ENCODE measurements around the gene NBEAL2.

Gene NBEAL2

DNA sequence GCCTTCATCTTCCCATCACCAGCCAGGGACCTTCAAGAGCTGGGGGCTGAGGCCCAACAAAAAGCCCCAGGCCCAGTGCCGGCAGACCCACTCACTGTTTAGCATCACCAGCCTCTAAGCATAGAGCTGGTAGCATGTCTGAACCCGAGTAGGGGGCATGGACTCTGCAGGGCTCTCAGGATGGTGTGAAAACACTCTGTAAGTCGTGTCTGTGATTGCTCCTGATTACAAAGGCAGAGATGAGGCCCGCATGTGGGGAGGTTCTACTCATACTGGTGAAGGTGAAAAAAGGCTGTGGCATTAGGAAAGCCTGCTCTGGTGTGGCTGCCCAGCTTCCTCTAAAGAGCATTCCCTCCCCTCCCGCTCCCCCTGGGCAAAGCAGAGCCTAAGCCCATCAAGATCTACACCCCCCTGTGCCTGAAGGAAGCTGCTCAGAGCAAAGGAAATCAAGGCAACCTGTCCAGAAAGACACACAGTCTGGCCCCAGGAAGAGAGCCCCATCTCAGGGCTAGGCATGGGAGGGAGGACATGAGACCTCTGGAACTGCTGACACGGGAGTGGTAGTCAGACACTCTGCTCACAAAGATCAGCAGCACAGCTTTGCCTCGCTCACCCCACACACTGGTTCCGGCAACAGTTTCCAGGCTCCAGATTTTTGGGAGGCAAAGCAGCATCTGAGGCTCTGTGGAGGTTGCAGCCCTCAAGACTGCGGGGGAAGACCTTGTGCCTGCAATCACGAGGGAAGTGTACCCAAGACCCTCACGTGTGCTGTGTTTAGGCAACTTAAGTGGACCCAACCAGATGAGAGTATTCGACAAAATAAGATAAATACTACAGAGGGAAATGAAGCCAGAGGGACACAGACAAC lies 39.7 kb upstream of the NBEAL2 start:
- Histone ChIP-seq H3K4me1 (ENCODE audit: insufficient read depth, low read length) (peaks cover 20% of the 10 kb centered on the region), H3K36me3 (ENCODE audit: insufficient read depth, low read length) (peaks cover 6% of the 10 kb centered on the region; the same call in 1 of the 2 replicates), H3K9me3 (ENCODE audit: control insufficient read depth, insufficient read depth, low read length) (no peaks in the 10 kb centered on the region), H3K9ac (ENCODE audit: low read depth, low read length) (no peak overlapping the region)

DNA sequence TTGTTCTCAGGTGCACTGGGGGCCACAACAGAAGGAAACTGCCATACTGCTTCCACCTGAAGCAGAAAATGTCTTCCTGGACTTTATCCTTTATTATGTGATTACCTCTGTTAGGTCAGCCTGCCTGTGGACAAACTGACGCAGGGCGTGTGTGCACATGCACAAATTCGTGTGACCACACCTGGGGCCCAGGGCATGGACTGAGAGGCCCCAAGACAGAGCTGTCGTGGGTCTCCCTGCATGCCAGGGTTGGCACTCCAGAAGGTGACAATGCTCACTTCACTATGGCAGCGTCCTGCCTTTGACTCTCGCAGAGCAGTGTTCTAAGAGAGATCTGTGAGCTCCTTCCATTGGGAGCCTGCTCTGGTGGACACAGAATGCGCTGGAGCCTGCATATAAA lies 37.4 kb upstream of the NBEAL2 start:
- H3K36me3 ChIP-seq (ENCODE audit: insufficient read depth, low read length) = peaks cover 3% of the 10 kb centered on the region; the same call in 1 of the 2 replicates
- peaks cover 8% of the 10 kb centered on the region; the same call in 1 of the 2 replicates for H3K4me1 ChIP-seq (ENCODE audit: insufficient read depth, low read length)
- no peaks in the 10 kb centered on the region for H3K9me3 ChIP-seq (ENCODE audit: control insufficient read depth, insufficient read depth, low read length)
- H3K9ac ChIP-seq (ENCODE audit: low read depth, low read length) = no peak overlapping the region

DNA sequence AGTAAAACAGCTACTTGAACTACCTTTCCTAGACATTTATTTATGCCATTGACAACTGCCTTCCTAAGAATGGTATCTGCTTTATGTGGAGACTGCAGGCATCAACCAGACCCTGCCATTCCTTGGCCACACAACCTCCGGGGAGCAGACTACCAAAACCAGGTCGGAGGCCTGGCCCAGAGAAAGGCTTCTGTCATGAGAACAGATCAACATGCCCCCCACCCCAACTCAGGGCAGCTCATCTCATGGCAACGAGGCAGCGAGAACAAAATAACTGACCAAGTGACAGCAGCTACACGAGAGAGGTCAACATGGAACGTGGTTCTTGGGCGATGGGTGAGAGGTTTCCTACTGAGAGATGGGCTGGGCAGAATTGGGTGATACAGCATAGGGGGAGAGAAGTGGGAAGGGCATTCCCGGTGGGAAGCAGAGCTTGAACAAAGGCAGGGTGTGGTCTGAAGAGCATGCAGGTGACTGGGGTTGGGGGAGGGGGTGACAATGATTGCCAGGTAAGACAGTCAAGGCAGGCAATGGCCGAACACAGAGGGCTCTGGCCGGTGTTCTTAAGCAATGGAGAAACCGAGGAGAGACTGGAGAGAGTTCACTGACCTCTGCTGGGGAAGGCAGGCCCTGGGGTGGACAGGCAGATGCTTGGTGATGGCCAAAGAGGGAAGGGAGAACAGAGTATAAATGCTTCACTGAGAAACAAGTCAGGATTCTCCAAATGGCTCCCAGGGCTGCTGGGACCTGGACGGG lies 36.8 kb upstream of the NBEAL2 start:
- H3K9me3 ChIP-seq (ENCODE audit: control insufficient read depth, insufficient read depth, low read length) = no peaks in the 10 kb centered on the region
- H3K36me3 ChIP-seq (ENCODE audit: insufficient read depth, low read length) = peaks cover 3% of the 10 kb centered on the region; the same call in 1 of the 2 replicates
- no peak overlapping the region for H3K9ac ChIP-seq (ENCODE audit: low read depth, low read length)
- 0 out of 2 replicates have a peak, but pooled peaks cover 8% of the 10 kb centered on the region for H3K4me1 ChIP-seq (ENCODE audit: insufficient read depth, low read length)

DNA sequence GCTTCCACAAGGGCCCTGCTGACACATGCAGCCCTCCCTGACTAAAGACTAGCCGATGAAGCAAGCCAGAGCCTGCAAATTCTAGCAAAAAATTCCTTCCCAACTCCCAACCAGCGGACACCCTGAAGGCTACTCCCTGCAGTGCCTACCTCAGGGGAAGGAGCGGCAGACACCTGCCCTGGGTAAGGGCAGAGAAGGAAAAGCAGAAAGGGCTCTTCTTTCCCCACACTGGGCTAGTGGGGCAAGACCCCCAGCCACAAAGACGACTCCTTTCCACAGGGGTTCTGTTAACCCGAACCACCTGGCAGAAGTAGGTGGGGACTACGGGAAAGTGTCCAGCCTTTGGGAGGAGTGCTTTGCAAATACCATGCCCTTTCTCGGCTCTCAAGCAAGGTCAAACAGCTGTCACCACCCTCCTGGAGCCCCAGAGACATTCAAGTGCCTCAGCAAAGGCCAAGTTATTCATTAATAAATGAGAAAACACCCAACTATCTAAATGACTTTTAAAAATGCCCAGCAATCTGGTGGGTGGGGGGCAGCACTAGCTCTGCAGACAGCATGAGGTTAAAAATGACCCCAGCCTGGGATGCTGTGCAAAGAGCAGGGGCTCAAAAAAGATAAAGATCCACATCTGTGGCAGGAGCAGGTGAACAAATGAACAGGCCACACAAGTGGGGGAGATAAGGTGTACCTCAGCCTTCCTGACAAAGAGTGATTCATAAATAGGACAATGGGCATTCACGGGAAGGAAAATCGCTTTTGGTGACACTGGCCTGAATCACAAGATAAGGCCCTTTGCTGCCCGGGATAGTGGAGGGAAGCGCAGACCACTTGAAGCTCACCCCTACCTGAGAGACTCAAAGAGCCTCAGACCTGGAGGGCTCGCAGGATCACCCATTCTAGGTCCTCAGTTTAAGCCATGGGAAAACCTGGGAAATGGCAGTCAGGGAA lies 36.0 kb upstream of the NBEAL2 start:
- no peak overlapping the region for H3K9ac ChIP-seq (ENCODE audit: low read depth, low read length)
- peaks cover 3% of the 10 kb centered on the region; the same call in 1 of the 2 replicates for H3K36me3 ChIP-seq (ENCODE audit: insufficient read depth, low read length)
- no peaks in the 10 kb centered on the region for H3K9me3 ChIP-seq (ENCODE audit: control insufficient read depth, insufficient read depth, low read length)
- 0 out of 2 replicates have a peak, but pooled peaks cover 8% of the 10 kb centered on the region for H3K4me1 ChIP-seq (ENCODE audit: insufficient read depth, low read length)

DNA sequence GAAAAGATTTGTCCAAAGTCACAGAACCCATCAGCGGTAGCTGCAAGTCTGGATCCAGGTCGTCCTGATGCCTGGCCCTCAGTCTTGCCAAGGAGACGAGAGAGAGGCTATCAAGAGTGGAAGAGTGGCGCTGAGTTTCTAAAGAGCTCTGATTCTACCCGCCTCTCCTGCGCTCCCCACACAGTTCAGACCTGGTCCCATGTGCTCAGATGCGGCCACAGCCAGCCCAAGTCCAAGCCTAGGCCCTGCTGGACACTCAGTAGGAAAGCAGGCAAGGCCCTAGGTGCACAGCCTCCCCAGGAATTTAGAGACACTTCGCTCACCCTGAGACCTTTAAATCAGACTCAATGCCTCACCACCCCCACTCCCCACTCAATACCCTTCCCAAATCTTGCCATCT lies 35.3 kb upstream of the NBEAL2 start:
- Histone ChIP-seq H3K4me1 (ENCODE audit: insufficient read depth, low read length) (peaks cover 12% of the 10 kb centered on the region; the same call in 1 of the 2 replicates), H3K9ac (ENCODE audit: low read depth, low read length) (no peak overlapping the region), H3K9me3 (ENCODE audit: control insufficient read depth, insufficient read depth, low read length) (no peaks in the 10 kb centered on the region), H3K36me3 (ENCODE audit: insufficient read depth, low read length) (peaks cover 3% of the 10 kb centered on the region; the same call in 1 of the 2 replicates)

DNA sequence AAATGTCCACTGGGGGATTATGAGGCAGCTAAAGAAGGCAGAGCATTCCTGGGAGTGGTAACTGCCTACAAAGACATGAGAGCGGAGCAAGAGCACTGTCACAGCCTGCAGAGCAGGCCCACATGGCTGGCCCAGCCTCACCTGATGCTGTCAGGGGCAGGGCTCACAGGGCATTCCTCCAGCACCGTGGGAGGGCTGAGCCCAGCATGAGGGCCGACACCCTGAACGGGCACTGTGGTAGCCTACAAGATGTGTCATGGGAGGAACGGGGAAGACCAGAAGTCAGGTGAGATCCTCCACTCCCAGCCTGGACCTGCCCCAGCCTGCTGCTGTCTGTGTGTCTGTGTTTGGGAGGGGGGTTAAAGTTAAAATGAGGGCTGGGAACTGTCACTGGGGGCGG lies 33.0 kb upstream of the NBEAL2 start:
- Histone ChIP-seq H3K4me1 (ENCODE audit: insufficient read depth, low read length) (peaks cover 15% of the 10 kb centered on the region), H3K36me3 (ENCODE audit: insufficient read depth, low read length) (no peaks in the 10 kb centered on the region), H3K9me3 (ENCODE audit: control insufficient read depth, insufficient read depth, low read length) (no peaks in the 10 kb centered on the region), H3K9ac (ENCODE audit: low read depth, low read length) (no peak overlapping the region)

DNA sequence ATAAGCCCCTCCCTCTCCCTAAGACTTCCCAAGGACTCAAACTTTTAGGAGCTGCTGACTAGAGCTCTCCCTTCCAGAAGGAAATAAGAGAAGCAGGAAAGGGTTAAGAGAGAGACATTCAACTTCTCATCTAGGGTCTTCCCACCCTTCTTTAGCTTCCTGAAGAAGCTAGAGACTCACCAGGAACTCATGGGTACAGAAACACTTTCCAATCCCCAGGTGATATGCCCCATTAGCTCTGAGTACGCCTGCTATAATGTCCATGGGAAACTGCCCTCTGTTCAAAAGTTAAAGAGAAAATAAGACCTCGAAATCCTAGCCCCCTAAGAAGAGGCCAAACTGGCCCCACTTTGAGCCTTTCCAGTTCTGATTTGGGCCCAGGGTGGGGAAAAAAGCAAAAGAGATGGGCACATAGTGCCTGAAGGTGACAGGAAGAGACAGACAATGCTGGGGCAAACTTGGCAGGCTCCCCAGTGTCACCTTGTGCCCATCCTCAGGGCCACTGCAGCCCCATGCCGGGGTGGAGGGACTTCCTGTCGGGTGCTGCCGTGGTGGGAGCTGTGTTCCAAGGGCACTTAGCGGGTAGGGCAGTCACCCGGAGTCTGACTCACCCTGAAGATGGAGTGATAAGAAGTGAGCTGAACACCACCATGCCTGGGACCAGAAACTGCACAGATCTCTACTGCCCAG lies 32.5 kb upstream of the NBEAL2 start:
- no peaks in the 10 kb centered on the region for H3K9me3 ChIP-seq (ENCODE audit: control insufficient read depth, insufficient read depth, low read length)
- no peaks in the 10 kb centered on the region for H3K36me3 ChIP-seq (ENCODE audit: insufficient read depth, low read length)
- H3K9ac ChIP-seq (ENCODE audit: low read depth, low read length) = no peak overlapping the region
- peaks cover 15% of the 10 kb centered on the region for H3K4me1 ChIP-seq (ENCODE audit: insufficient read depth, low read length)

DNA sequence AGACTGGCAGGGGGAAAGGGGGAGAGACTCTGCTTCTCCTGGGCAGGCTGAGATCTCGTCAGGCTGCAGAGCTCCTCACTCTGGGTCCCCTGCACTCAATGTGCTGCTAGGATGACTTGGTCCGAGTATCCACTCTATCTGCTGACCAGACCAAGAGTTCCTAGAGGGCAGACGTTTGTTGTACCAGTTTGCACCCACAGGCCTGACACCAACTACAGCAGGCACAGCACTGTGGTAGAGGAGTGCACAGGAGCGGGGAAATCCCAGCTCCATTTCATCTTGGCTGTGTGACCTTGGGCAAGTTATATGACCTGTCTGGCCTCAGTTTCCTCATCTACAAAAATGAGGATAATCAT lies 31.9 kb upstream of the NBEAL2 start:
- Histone ChIP-seq H3K9ac (ENCODE audit: low read depth, low read length) (no peak overlapping the region), H3K36me3 (ENCODE audit: insufficient read depth, low read length) (no peaks in the 10 kb centered on the region), H3K4me1 (ENCODE audit: insufficient read depth, low read length) (peaks cover 15% of the 10 kb centered on the region), H3K9me3 (ENCODE audit: control insufficient read depth, insufficient read depth, low read length) (no peaks in the 10 kb centered on the region)

DNA sequence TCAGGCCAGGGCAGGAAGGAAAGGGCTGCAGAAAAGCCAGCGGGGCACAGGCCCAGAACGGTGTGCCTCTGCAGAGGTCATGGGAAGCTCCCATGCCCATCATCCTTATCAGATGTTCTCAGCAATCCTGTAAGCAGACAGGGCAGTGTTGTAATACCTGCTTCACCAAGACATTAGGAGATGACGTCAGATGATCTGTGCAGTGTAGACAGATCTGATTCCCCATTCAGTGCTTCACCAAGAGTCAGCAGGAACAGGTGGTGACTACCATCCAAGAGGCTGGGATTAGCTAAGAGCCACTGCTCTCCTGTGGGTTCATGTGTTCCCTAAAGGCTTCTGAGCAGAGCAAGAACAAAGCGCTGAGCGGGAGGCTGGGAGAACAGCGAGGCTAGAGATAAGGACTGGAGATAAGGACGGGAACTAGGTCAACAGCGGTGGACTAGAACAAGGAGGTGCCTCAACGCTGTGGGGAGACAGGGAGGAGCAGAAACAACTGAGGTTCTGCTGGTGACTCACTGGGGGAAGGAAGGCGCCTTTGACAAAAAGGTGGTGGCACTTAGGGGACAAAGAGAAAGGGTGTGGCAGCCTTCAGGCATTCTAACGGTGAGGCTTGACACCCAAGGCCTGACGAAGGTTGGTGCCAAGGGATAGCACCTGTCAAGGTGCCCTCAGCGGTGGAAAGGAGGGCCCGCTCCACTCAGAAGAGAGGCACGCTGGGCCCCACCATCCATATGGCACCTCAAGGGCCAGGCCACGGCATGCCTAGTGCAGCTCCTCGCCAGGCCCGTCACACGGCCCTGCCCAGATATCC lies 31.3 kb upstream of the NBEAL2 start:
- no peaks in the 10 kb centered on the region for H3K36me3 ChIP-seq (ENCODE audit: insufficient read depth, low read length)
- no peak overlapping the region for H3K9ac ChIP-seq (ENCODE audit: low read depth, low read length)
- H3K4me1 ChIP-seq (ENCODE audit: insufficient read depth, low read length) = peaks cover 22% of the 10 kb centered on the region
- no peaks in the 10 kb centered on the region for H3K9me3 ChIP-seq (ENCODE audit: control insufficient read depth, insufficient read depth, low read length)

DNA sequence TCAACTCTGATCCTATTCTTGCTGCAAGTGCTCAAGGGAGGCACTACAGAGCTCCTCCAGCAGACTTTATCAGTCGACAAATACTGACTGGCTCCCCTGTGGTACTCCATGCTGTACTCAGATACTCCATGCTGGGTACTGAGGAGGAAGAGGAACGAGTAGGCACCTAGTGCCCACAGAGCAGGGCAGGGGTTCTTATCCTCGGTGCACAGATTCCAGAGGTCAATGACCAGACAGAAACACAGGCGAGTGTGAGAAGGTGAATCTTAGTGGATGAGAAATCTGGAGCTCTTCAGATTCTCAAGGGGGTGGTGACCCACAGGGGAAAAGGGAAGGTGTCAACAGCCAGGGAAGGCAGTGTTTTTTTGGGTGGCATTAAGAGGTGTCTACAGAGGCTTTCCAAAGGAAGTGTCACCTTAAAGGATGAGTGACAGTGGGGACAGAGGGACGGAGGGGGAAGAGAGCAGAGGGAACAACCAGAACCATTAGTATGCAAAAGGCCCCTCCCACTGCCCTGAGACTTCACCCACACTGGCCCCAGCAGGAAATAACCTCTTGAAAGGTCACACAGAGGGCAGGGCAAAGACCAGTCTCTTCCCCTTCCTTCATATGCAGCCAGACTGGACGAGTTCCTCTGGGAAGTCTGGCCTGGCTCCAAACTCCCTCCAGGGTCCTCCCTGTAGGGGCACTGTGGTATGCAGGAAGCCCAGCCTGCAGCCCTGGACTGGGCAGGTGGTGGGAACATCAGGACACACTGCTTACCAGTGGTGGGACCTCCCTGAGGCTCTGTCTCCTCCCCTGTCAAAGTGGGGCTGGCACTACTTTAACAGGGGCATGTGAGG lies 30.4 kb upstream of the NBEAL2 start:
- no peaks in the 10 kb centered on the region for H3K36me3 ChIP-seq (ENCODE audit: insufficient read depth, low read length)
- no peaks in the 10 kb centered on the region for H3K9me3 ChIP-seq (ENCODE audit: control insufficient read depth, insufficient read depth, low read length)
- no peak overlapping the region for H3K9ac ChIP-seq (ENCODE audit: low read depth, low read length)
- H3K4me1 ChIP-seq (ENCODE audit: insufficient read depth, low read length) = peaks cover 20% of the 10 kb centered on the region

DNA sequence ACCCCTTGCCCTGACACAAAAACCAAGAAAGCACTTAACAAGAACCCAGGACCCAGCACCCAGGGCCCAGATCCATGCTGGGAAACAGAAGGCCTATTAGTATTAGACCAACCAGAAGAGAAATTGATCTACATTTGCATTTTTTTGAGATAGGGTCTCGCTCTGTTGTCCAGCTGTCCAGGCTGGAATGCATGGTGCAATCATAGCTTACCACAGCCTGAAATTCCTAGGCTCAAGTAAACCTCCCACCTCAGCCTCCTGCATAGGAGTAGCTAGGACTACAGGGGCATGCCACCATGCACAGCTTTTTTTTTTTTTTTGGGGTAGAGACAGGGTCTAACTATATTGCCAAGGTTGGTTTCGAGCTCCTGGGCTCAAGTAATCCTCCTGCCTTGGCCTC lies 29.3 kb upstream of the NBEAL2 start:
- H3K36me3 ChIP-seq (ENCODE audit: insufficient read depth, low read length) = no peaks in the 10 kb centered on the region
- no peaks in the 10 kb centered on the region for H3K9me3 ChIP-seq (ENCODE audit: control insufficient read depth, insufficient read depth, low read length)
- peaks cover 17% of the 10 kb centered on the region for H3K4me1 ChIP-seq (ENCODE audit: insufficient read depth, low read length)
- H3K9ac ChIP-seq (ENCODE audit: low read depth, low read length) = no peak overlapping the region

DNA sequence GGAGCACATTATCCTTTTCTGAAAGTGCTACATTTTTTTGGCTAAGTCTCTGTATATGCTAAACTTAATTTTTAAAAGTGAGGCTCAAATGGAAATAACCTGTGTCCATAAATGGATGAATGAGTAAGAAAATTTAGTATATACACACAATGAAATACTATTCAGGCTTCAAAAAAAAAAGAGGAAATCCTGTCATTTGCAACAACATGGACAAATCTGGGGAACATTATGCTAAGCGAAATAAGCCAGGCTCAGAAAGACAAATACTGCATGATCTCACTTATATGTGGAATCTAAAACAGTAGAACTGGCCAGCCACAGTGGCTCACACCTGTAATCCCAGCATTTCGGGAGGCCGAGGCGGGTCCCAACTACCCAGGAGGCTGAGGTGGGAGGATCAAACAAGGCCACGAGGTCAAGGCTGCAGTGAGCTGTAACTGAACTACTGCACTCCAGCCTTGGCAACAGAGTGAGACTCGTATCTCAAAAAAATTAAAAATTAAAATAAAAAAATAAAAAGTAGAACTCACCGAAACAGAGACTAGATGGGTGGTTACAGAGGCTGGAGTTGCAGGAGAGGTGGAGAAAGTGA lies 28.7 kb upstream of the NBEAL2 start:
- Histone ChIP-seq H3K4me1 (ENCODE audit: insufficient read depth, low read length) (peaks cover 17% of the 10 kb centered on the region), H3K9ac (ENCODE audit: low read depth, low read length) (no peak overlapping the region), H3K9me3 (ENCODE audit: control insufficient read depth, insufficient read depth, low read length) (no peaks in the 10 kb centered on the region), H3K36me3 (ENCODE audit: insufficient read depth, low read length) (no peaks in the 10 kb centered on the region)

Measured in ES-I3 (cell line).